KBM-7 (cell line): ENCODE results near the gene PGGHG.

Source experiments
- DNase-seq: peaks from one replicate; pipeline ENCODE4 v3.0.0-alpha.2; 2015
- in situ Hi-C: fragments of 300-500 bp; cut with MboI; formaldehyde crosslinking; loops from 2 replicates; pipeline ENCODE4 v1.14.3; 2020; ENCODE audit warnings: low sequenced_read_pairs, low pct_unique_long_range_greater_than_20kb, mixed read lengths

PGGHG gene

GRCh38 chr11:288478-289397, at the start of gene PGGHG:
TSS of gene PGGHG (plus strand) at chr11:289126. CDS start at chr11:289817, 691 bp downstream.
- in situ Hi-C loops: no loop called here
- DNase-seq: no peak

GRCh38 chr11:240315-240714, 48.6 kb upstream of the PGGHG start:
- DNase-seq: no peak
- in situ Hi-C loops: no loop called here

DNA sequence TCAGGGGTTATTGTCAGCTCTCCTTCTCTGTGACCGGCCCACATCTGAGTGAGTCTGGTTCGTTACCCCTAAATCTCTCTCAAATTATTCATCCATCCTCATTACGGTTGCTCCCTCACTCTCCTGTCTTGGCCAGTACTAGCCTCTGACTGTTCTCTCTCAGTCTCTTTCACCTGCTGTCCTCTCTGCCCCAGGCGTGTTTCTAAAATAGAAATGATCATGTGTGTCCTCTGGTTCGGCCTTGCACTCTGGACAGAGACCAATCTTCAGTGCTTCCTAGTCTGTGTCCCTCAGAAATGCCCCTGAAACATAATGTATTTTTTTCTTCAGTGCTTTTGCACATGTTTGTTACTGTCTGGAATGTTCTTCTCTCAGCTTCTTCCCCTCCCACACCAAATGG, 47.3 kb upstream of the PGGHG start:
- DNase-seq: no peak
- in situ Hi-C loops: no loop called here

- no peak for DNase-seq
- in situ Hi-C loops: no loop called here
Measured at GRCh38 chr11:244376-244775, 44.5 kb upstream of the PGGHG start.

DNA sequence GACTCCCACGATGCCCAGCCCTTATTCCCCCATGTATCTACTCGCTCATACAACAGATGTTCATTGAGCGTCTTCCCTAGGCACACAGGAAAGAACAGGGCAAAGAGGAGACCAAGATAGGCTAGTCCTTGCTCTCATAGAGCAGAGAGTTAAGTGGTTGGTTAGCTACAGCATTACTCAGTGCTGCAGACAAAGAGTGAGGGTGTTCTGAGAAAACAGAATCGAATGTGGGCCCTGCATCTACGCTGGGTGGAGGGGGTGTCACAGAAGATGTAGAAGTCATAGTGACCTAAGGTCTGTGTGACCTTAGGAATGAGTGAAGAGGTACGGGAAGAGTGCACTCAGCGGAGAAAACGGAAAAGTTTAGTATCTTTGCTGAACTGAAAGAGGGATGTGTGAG, 39.9 kb upstream of the PGGHG start:
- in situ Hi-C loops: no loop called here
- no peak for DNase-seq

- in situ Hi-C loops: no loop called here
- DNase-seq: no peak
Measured at GRCh38 chr11:250274-250673, 38.7 kb upstream of the PGGHG start.

DNA sequence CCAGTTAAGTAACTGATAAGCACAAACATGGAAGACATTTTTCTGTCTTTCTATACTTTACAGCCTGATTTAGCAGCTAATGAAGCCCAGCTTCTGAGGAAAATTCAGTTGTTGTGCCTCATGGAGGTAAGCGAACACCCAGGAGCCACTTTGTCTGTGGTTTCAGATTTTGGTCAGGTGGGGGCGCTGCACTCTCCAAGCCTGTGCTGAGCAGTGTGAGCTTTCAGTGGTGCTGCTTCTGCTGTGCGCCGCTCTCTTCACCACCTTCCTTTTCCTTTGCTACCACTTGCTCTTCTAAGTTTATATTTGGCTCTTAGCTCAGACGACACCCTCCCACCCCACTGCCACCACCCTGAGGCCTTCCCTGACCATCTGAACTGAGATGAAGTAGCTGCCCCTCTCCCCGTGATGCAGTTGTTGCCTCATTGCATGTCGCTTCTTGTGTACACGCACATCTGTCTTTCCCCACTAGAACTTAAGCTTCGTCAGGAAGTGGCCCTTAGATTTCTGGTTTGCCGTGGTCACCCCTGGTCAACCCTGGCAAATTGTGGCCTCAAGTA, 38.1 kb upstream of the PGGHG start:
- peak; percentile 80 for DNase-seq
- in situ Hi-C loops: no loop called here

DNA sequence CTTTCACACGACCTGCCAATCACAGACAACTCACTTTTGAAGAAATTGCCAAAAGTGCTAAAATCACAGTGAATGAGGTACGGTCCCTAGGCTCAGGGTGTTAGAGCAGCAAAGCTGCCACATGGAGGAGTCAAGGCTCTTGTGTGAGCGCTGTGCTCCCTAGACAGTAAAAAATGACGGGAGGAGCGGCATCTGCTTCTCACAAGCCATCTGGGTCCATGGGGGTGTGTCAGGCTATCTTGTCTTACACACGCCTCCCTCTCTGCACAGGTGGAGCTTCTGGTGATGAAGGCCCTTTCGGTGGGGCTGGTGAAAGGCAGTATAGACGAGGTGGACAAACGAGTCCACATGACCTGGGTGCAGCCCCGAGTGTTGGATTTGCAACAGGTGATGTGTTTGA, 37.4 kb upstream of the PGGHG start:
- in situ Hi-C loops: no loop called here
- DNase-seq: peak; percentile 7

- no peak for DNase-seq
- in situ Hi-C loops: no loop called here
Measured at GRCh38 chr11:252666-253065, 36.3 kb upstream of the PGGHG start.

GRCh38 chr11:253160-253885, 35.6 kb upstream of the PGGHG start:
- in situ Hi-C loops: no loop called here

DNA sequence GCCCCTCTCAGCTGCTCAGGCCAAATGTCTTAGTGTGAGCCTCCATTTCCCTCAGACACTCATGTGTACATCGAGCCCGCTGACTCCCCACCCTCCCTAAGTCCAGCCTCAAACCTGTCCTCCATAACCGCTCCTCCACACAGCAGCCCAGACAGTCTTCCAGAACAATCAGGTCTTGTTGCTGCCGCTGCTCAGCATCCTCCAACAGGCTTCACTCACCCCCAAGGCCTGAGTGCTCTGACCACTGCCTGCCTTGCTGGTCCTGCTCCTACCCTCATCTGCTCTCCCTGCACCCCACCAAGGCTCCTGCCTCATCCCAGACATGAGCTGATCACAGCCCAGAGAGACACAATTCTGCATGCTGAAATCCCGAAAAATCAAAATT, 35.0 kb upstream of the PGGHG start:
- in situ Hi-C loops: no loop called here
- DNase-seq: no peak

More at GRCh38 chr11:253160-253885, 35.6 kb upstream of the PGGHG start:
- no peak for DNase-seq

DNA sequence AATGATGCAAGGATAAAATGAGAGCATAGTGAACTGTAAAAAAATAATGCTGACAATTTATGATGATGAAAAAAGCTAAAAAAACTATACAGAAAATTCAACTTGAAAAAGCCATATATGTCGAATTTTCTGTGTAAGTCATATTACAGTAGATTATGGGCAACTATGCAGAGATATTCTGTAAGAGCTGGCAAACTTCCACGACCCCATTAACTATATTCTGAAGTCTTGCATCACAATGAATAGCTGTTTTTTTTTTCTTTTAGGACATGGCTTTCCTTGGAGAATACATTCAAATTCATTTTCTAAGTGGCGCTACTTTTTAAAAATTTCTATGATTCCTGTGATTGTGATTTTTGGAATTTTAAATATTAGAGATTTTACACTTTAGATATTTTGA, 33.8 kb upstream of the PGGHG start:
- in situ Hi-C loops: no loop called here
- DNase-seq: no peak

DNA sequence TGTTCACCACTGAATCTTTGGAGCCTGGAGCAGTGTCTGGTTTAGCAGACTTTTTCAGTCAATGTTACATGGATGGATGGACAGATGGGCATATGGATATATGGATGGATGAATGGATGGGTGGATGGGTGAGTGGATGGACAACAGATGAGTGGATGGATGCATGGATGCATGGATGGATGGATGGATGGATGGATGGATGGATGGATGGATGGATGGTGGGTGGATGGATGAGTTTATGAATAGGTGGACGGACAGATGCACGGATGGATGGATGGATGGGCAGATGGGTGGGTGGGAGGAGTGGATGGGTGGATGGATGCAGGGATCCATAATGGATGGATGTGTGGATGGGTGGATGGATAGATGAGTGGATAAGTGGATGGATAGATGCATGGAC, 33.1 kb upstream of the PGGHG start:
- in situ Hi-C loops: no loop called here
- no peak for DNase-seq

- in situ Hi-C loops: no loop called here
- DNase-seq: no peak
Measured at GRCh38 chr11:256952-257737, 31.8 kb upstream of the PGGHG start.

DNA sequence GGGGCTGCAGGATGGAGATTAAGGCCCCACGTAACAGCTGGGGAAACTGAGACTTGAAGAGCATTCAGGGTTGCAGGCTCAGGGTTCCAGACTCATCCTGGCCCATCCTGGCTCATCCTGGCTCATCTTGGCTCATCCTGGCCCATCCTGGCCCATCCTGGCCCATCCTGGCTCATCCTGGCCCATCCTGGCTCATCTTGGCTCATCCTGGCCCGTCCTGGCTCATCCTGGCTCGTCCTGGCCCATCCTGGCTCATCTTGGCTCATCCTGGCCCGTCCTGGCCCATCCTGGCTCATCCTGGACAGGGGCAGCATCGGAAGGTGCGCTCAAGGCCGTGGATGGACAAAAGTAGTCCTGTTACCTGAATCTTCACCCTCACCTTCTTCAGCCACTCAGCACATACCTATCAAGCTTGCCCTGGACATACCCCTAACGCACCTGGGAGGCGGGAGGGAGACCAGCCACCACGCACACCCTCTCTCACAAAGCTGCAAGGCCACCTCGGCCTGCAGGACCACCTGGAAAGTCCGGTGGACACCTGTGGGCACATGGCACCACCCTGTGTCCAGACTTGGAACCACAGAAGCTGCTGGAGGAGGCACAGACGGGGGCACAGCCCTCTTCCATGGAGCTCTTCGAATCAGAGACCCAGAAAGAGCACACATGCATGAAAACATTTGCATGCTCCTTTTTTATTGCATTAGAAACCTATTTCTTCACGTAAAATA, 31.0 kb upstream of the PGGHG start:
- DNase-seq: no peak

GRCh38 chr11:259413-259812, 29.5 kb upstream of the PGGHG start:
- DNase-seq: no peak
- in situ Hi-C loops: no loop called here

More for the DNA sequence above, 31.0 kb upstream of the PGGHG start:
- in situ Hi-C loops: no loop called here

DNA sequence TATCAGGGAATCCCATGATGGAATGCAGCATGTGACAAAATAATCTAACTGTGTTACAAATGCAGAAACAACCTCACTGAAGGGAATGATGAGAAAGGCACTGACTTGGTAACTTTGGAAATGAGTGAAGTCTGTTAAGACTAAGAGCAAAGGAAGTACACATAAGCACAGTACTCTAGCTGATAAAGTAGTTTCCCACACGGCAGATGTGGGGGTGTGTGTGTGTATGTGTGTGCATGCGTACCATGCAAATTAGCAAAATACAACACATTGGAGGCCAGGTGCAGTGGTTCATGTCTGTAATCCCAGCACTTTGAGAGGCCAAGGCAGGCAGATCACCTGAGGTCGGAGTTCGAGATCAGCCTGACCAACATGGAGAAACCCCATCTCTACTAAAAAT, 27.3 kb upstream of the PGGHG start:
- DNase-seq: no peak
- in situ Hi-C loops: no loop called here

DNA sequence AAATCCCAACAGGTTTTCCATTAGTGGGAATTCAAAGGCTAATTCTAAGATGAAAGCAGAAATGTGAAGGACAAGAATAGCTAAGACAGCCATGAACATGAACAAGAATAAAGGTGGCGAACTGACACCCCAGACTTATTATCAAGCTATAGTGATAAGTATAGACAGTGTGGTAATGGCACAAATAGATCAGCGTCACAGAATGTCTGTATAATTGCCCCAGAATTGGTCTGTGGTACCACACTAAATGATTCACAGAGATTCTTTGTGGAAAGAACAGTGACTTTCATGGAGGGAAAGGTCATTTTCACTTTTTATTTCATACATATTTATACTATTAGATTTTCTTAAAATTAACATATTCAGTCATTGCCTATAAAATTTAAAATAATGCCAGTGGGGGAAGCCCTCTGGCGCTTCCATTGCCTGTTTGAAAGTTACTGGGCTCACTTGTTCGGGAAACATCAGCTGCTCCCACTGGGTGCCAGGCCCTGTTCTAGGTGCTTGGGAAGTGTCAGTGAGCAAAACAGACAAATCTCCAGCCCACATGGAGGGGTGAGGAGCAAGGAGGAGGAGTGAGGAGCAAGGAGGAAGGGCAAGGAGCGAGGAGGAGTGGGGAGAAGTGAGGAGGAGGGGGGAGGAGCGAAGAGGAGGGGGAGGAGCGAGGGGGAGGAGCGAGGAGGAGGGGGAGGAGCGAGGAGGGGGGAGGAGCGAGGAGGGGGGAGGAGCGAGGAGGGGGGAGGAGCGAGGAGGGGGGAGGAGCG, 22.1 kb upstream of the PGGHG start:
- peak; percentile 41 for DNase-seq
- in situ Hi-C loops: no loop called here
